ENCODE results near the gene INAFM2. TPM values are rescaled to one million over a fixed set of nuclear protein-coding genes. Genes with fewer than 3 reads are reported as not detected.

Gene INAFM2
- total RNA-seq, 1 donor from 2014 or later: 18.2 TPM

- no peak overlapping the region for H3K27ac ChIP-seq
- peaks cover 8% of the 10 kb centered on the region for H3K4me1 ChIP-seq
- peaks cover 11% of the 10 kb centered on the region for H4K20me1 ChIP-seq (ENCODE audit: low read depth)
- Mint-ChIP-seq H3K9me3 (no peaks in the 10 kb centered on the region), H3K27me3 (ENCODE audit: insufficient read depth, low read depth) (peaks cover 36% of the 10 kb centered on the region), H3K4me1 (peaks cover 13% of the 10 kb centered on the region), H3K36me3 (no peaks in the 10 kb centered on the region), H3K4me3 (peak overlapping the region; percentile 85), H3K27ac (no peak overlapping the region)
- no peaks in the 10 kb centered on the region for H3K9me3 ChIP-seq (ENCODE audit: low read depth)
- peaks cover 25% of the 10 kb centered on the region for H3F3A ChIP-seq (ENCODE audit: low read depth)
- H2AFZ ChIP-seq (replicated peaks): no peak overlapping the region
- no peak overlapping the region for H3K4me2 ChIP-seq
- no peak overlapping the region for H3K4me3 ChIP-seq
- DNase-seq (ENCODE audit: low spot score): no peak
- no peaks in the 10 kb centered on the region for H3K79me2 ChIP-seq (ENCODE audit: low read depth)
- H3K36me3 ChIP-seq: no peaks in the 10 kb centered on the region
- peaks cover 63% of the 10 kb centered on the region for H3K27me3 ChIP-seq
- no peak overlapping the region for H3K9ac ChIP-seq
- no peak for TF ChIP-seq CTCF (IDR thresholded peaks at IDR 0.05)
- no peak for TF ChIP-seq EZH2phosphoT487 (IDR thresholded peaks at IDR 0.05)
- no peak for TF ChIP-seq EZH2 (IDR thresholded peaks at IDR 0.05)
Measured at GRCh38 chr15:40360015-40360414, 36.5 kb downstream of the INAFM2 start.

- DNase-seq (ENCODE audit: low spot score): no peak
- H3K4me3 ChIP-seq: no peak overlapping the region
- H4K20me1 ChIP-seq (ENCODE audit: low read depth): peaks cover 11% of the 10 kb centered on the region
- H3K9me3 Mint-ChIP-seq: no peaks in the 10 kb centered on the region
- peaks cover 25% of the 10 kb centered on the region for H3F3A ChIP-seq (ENCODE audit: low read depth)
- no peaks in the 10 kb centered on the region for H3K36me3 ChIP-seq
- no peaks in the 10 kb centered on the region for H3K36me3 Mint-ChIP-seq
- peaks cover 44% of the 10 kb centered on the region for H3K27me3 Mint-ChIP-seq (ENCODE audit: insufficient read depth, low read depth)
- no peak for TF ChIP-seq EZH2phosphoT487 (IDR thresholded peaks at IDR 0.05)
- TF ChIP-seq EZH2 (IDR thresholded peaks at IDR 0.05): no peak
- TF ChIP-seq CTCF (IDR thresholded peaks at IDR 0.05): no peak
- H3K9me3 ChIP-seq (ENCODE audit: low read depth): no peaks in the 10 kb centered on the region
- no peak overlapping the region for H3K27ac ChIP-seq
- H3K79me2 ChIP-seq (ENCODE audit: low read depth): no peaks in the 10 kb centered on the region
- H2AFZ ChIP-seq (replicated peaks): no peak overlapping the region
- H3K9ac ChIP-seq: no peak overlapping the region
- H3K4me2 ChIP-seq: no peak overlapping the region
- peaks cover 8% of the 10 kb centered on the region for H3K4me1 ChIP-seq
- peaks cover 73% of the 10 kb centered on the region for H3K27me3 ChIP-seq
- H3K27ac Mint-ChIP-seq: no peak overlapping the region
- H3K4me1 Mint-ChIP-seq: peaks cover 7% of the 10 kb centered on the region
- no peak overlapping the region for H3K4me3 Mint-ChIP-seq
Measured at GRCh38 chr15:40361640-40362039, 38.1 kb downstream of the INAFM2 start.

GRCh38 chr15:40363611-40364010, 40.1 kb downstream of the INAFM2 start:
- no peaks in the 10 kb centered on the region for H3K36me3 ChIP-seq
- Mint-ChIP-seq H3K27ac (no peak overlapping the region), H3K9me3 (no peaks in the 10 kb centered on the region), H3K36me3 (no peaks in the 10 kb centered on the region), H3K27me3 (ENCODE audit: insufficient read depth, low read depth) (peaks cover 47% of the 10 kb centered on the region), H3K4me3 (no peak overlapping the region), H3K4me1 (peaks cover 4% of the 10 kb centered on the region)
- peaks cover 75% of the 10 kb centered on the region for H3K27me3 ChIP-seq
- H3K79me2 ChIP-seq (ENCODE audit: low read depth): no peaks in the 10 kb centered on the region
- peaks cover 7% of the 10 kb centered on the region for H4K20me1 ChIP-seq (ENCODE audit: low read depth)
- DNase-seq (ENCODE audit: low spot score): no peak
- H3K9ac ChIP-seq: no peak overlapping the region
- TF ChIP-seq CTCF (IDR thresholded peaks at IDR 0.05): no peak
- TF ChIP-seq EZH2phosphoT487 (IDR thresholded peaks at IDR 0.05): no peak
- no peak for TF ChIP-seq EZH2 (IDR thresholded peaks at IDR 0.05)
- H3K27ac ChIP-seq: no peak overlapping the region
- H3K9me3 ChIP-seq (ENCODE audit: low read depth): no peaks in the 10 kb centered on the region
- H3K4me1 ChIP-seq: peaks cover 5% of the 10 kb centered on the region
- no peak overlapping the region for H2AFZ ChIP-seq (replicated peaks)
- peaks cover 8% of the 10 kb centered on the region for H3F3A ChIP-seq (ENCODE audit: low read depth)
- H3K4me2 ChIP-seq: no peak overlapping the region
- H3K4me3 ChIP-seq: no peak overlapping the region
